GM20000 (cell line): ENCODE data around the gene ABCD4.

Experiments used
- DNase-seq: peaks from one replicate; pipeline ENCODE4 v3.0.0; 2012; ENCODE audit warnings: low spot score
- CTCF ChIP-seq: IDR thresholded peaks from 2 replicates; pipeline ENCODE4 v1.5.1; 2012; ENCODE audit warnings: mild to moderate bottlenecking, control low read depth; ENCODE audit errors: extremely low read depth, missing control alignments

Gene ABCD4

DNA sequence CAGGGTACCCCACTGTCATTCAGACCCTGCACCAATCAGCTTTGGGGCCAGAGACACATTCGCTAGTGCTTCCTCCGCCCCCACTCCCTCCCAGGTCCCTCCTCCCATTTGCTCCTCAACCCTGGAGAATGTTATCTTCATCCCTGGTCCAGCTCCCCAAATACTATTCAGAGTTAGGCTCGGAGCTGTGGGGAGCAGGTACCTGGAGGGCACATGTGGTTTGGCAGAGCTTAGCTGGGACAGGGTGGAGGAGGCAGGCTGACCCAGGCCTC is 44.0 kb downstream of the ABCD4 start:
- no peak for DNase-seq
- no peak for TF ChIP-seq CTCF

GRCh38 chr14:74257941-74258763 is 44.6 kb downstream of the ABCD4 start:
- TF ChIP-seq CTCF = no peak
- no peak for DNase-seq

DNA sequence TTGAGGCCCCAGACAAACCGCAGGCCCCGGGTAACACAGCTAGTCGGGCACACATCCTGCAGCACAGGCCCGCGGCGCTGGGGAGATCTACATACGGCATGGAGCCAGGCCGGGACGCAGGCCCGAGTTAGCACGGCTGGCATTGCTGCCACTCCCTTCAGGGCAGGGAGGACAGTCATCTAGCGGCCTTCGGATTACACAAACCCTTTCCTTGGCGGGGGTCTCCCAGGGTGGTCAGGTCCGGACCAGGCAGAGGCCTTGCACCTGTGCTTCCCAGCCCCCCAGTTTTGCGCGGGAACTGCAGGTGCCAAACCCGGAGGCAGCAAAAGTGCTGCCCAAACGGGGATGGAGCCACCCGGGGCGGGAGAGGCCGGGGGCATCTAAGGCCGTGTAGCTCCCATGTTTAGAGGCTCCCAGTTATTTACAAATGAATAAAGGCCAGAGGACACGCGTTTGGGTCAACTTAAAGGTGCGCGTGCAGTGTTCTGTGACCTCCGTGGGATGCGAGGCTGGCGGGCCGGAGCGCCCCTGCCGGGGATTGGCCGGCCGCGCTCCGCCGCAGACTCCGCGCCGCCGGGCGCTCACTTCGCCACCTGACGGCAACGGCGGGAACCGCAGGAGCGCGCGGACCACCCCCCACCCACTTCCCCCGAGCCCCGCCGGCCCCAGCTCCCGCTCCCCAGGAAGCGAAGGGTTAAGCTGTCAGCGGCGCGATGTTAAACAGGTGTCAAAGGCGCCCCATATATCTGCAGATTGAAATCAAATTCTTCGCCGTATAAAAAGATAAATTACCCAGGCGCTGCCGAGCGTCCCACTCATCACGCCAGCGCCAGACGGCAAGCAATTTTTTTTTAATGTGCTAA is 45.4 kb downstream of the ABCD4 start:
- peak; percentile 92 for DNase-seq
- peak; percentile 86 for TF ChIP-seq CTCF

GRCh38 chr14:74255281-74255680 is 47.5 kb downstream of the ABCD4 start:
- DNase-seq = no peak
- TF ChIP-seq CTCF = no peak

DNA sequence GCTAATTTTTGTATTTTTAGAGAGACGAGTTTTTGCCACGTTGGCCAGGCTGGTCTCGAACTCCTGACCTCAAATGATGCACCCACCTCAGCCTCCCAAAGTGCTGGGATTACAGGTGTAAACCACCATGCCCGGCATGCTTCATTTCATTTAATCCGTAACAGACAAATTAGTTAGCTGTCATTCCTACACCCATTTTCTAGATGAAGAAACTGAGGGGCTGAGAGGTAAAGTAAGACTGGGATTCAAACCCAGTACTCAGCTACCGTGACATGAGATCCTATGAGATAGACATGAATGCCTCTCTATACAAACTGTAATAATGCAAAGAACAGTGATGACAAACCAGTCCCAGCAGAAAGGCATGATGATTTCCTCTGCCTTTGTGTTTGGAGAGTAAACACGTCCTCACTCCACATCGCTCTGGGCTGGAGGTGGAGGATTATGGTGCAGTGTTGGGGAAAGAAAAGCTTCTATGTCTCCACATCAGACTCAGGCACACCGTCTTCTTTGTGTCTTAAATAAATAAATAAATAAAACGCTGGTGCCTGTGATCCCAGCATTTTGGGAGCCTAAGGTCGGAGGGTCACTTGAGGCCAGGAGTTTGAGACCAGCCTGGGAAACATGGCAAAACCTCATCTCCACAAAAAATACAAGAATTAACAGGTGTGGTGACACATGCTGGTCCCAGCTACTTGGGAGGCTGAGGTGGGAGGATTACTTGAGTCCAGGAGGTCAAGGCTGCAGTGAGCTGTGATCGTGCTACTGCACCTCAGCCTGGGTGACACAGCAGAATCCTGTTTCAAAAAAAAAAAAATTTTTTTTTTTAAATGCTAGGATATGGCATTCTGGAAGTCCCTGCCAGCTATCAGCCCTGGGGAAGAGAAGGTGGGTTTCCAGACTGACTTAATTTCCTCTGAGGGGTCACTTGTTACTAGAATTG is 53.0 kb downstream of the ABCD4 start:
- no peak for DNase-seq
- no peak for TF ChIP-seq CTCF

DNA sequence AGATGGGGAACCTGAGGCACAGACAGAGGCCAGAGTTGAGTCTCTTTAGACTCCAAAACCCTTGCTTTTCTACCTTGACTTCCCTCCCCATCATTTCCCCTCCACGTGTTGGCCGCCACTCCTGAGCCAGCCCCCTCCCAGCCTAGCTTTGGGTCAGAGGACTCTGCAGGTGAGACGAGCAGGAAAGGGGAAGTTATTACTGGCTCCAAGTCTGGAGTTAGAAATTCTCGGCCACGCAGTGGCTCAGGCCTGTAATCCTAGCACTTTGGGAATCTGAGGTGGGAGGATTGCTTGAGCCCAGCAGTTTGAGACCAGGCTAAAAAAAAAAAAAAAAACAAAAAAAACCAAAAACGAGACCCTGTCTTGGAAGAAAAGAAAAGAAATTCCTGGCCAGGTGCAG is 54.7 kb downstream of the ABCD4 start:
- no peak for DNase-seq
- no peak for TF ChIP-seq CTCF
